ENCODE results near the gene SDHB.

The SDHB gene

GRCh38 chr1:17053685-17054410, at the start of gene SDHB (continued):
- TF ChIP-seq PATZ1 (tag by site-specific recombination; IDR thresholded peaks at IDR 0.05) (peak; percentile 55; the same call in 1 of the 2 replicates), ZFHX2 (tag by site-specific recombination; conservative IDR thresholded peaks at IDR 0.05) (peak; percentile 85), ZNF211 (tag by site-specific recombination; IDR thresholded peaks at IDR 0.05; ENCODE audit: low read depth) (no peak), ZBTB11 (tag by site-specific recombination; conservative IDR thresholded peaks at IDR 0.05; ENCODE audit: low read depth) (peak; percentile 90), ZNF140 (tag by site-specific recombination; IDR thresholded peaks at IDR 0.05) (no peak), BCL6B (tag by site-specific recombination; IDR thresholded peaks at IDR 0.05) (no peak), ZNF830 (tag by site-specific recombination; IDR thresholded peaks at IDR 0.05; ENCODE audit: low read depth) (no peak), ZNF138 (tag by site-specific recombination; IDR thresholded peaks at IDR 0.05; ENCODE audit: borderline replicate concordance) (no peak), ZNF473 (tag by site-specific recombination; IDR thresholded peaks at IDR 0.05) (no peak), ZNF239 (tag by site-specific recombination; IDR thresholded peaks at IDR 0.05) (no peak), ZNF214 (tag by site-specific recombination; IDR thresholded peaks at IDR 0.05; ENCODE audit: borderline replicate concordance) (no peak), ZBTB8A (tag by site-specific recombination; IDR thresholded peaks at IDR 0.05) (no peak; the same call in 1 of the 2 replicates), ZNF146 (tag by site-specific recombination; IDR thresholded peaks at IDR 0.05) (peak; percentile 35; the same call in 1 of the 2 replicates), ZNF148 (tag by site-specific recombination; IDR thresholded peaks at IDR 0.05; ENCODE audit: borderline replicate concordance) (no peak)

- ChIA-PET POLR2A (no interaction called here), CTCF (no interaction called here)
- H3K4me3 ChIP-seq (ENCODE audit: low read depth, low read length), result no peak overlapping the region
- TF ChIP-seq ZNF280C (tag by site-specific recombination; IDR thresholded peaks at IDR 0.05) (no peak), ZNF768 (tag by site-specific recombination; IDR thresholded peaks at IDR 0.05) (0 out of 2 replicates have a peak, but pooled peaks have one; percentile 61)
- no peaks in the 10 kb centered on the region for H3K9me3 ChIP-seq (ENCODE audit: control insufficient read depth, insufficient read depth, low read depth, low read length)
- H3K4me1 ChIP-seq (ENCODE audit: control insufficient read depth, insufficient read depth, low read length), result no peaks in the 10 kb centered on the region
- H3K27ac ChIP-seq (ENCODE audit: extremely low read depth, low read depth, low read length), result no peak overlapping the region
- no peaks in the 10 kb centered on the region for H3K36me3 ChIP-seq (ENCODE audit: control insufficient read depth in 2 of 2, insufficient read depth in 1 of 2, low read length in 2 of 2)
Measured at GRCh38 chr1:17102232-17102631, 48.4 kb upstream of the SDHB start.

Data from HEK293 (cell line).